ENCODE measurements around the gene PRKX. TPM values are rescaled to one million over a fixed set of nuclear protein-coding genes. Genes with fewer than 3 reads are reported as not detected.
"Not testable (repeated sequence)": the region's sequence is repeated elsewhere in the genome, so short reads cannot be mapped to it uniquely, and the experiment has no call there.

PRKX gene
- total and polyA plus RNA-seq, 2 donors from 2014 or later: 7.7 to 116 TPM

DNA sequence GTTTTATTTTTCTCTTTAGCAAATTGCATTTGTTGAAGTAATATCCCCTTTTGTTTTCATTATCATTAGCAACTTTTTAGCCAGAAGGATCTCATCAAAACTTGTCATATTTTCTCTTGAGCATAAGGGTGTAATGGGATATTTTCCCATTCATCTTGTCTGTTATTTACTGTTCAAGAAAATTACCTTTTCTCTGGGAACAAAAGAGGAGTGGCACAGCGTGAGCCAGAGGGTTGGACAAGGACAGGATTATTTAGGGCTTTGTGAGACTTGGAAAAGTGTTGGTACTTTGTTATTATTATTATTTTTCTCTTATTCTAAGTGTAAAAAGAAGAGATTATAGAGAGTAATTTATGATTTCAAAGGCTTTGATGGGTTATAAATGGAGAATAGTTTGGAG, 135.9 kb downstream of the PRKX start:
- TF ChIP-seq, protein P1, sequence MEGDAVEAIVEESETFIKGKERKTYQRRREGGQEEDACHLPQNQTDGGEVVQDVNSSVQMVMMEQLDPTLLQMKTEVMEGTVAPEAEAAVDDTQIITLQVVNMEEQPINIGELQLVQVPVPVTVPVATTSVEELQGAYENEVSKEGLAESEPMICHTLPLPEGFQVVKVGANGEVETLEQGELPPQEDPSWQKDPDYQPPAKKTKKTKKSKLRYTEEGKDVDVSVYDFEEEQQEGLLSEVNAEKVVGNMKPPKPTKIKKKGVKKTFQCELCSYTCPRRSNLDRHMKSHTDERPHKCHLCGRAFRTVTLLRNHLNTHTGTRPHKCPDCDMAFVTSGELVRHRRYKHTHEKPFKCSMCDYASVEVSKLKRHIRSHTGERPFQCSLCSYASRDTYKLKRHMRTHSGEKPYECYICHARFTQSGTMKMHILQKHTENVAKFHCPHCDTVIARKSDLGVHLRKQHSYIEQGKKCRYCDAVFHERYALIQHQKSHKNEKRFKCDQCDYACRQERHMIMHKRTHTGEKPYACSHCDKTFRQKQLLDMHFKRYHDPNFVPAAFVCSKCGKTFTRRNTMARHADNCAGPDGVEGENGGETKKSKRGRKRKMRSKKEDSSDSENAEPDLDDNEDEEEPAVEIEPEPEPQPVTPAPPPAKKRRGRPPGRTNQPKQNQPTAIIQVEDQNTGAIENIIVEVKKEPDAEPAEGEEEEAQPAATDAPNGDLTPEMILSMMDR (IDR thresholded peaks at IDR 0.05; ENCODE audit: borderline replicate concordance, extremely low read depth, insufficient read depth): no peak
- H3K27me3 ChIP-seq (ENCODE audit: control insufficient read depth, insufficient read depth, low read length): no peaks in the 10 kb centered on the region
- H3K4me1 ChIP-seq (ENCODE audit: control insufficient read depth in 2 of 3, insufficient read depth in 2 of 3, low read depth in 1 of 3, low read length in 3 of 3): no peaks in the 10 kb centered on the region
- intact Hi-C loops (cut with DNase I): no loop called here
- H3K9me3 ChIP-seq (ENCODE audit: control insufficient read depth in 2 of 3, insufficient read depth in 1 of 3, low read length in 3 of 3): no peaks in the 10 kb centered on the region
- H3K27ac ChIP-seq (ENCODE audit: low read depth in 2 of 2, low read length in 2 of 2): no peak overlapping the region
- FAIRE-seq: no peak
- DNase-seq: no peak
- H3K9ac ChIP-seq (ENCODE audit: low read length in 3 of 3): no peak overlapping the region
- H3K36me3 ChIP-seq (ENCODE audit: control insufficient read depth in 2 of 3, insufficient read depth in 3 of 3, low read length in 3 of 3): no peaks in the 10 kb centered on the region
- no peak overlapping the region for H3K4me3 ChIP-seq (ENCODE audit: low read length in 3 of 3)

DNA sequence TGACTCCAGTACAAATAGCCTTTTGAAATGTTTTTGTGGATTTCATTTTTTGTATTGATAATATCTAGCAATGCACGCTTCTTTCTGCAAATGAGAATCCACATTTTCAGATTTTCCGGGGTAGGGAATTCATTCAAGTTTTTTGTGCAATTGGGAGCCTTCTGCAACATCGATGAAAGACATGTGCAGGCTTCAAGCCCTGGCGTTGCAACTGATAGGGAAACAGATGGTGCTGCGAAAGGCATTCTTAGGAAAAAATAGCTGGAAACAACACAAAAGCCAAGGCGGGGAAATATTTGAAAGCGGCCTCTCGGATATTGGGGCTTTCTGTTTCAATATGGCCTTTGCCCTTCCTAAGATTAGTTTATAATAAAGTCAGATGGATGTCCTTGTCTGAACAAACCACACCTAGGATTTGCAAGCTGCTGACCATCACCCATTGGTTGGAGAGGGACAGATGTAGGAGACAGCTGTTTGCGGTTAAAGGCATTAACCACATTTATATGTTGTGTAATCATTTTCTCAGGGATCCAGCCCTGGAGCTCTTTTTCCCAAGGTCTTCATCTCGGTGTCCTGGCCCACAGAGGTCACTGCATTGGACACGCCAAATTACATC, 136.5 kb downstream of the PRKX start:
- Histone ChIP-seq H3K4me1 (ENCODE audit: control insufficient read depth in 2 of 3, insufficient read depth in 2 of 3, low read depth in 1 of 3, low read length in 3 of 3) (no peaks in the 10 kb centered on the region), H3K36me3 (ENCODE audit: control insufficient read depth in 2 of 3, insufficient read depth in 3 of 3, low read length in 3 of 3) (no peaks in the 10 kb centered on the region), H3K9me3 (ENCODE audit: control insufficient read depth in 2 of 3, insufficient read depth in 1 of 3, low read length in 3 of 3) (no peaks in the 10 kb centered on the region), H3K9ac (ENCODE audit: low read length in 3 of 3) (no peak overlapping the region), H3K27ac (ENCODE audit: low read depth in 2 of 2, low read length in 2 of 2) (no peak overlapping the region), H3K27me3 (ENCODE audit: control insufficient read depth, insufficient read depth, low read length) (no peaks in the 10 kb centered on the region), H3K4me3 (ENCODE audit: low read length in 3 of 3) (no peak overlapping the region)
- TF ChIP-seq, protein P1 (IDR thresholded peaks at IDR 0.05; ENCODE audit: borderline replicate concordance, extremely low read depth, insufficient read depth): no peak
- DNase-seq (no peak), FAIRE-seq (no peak)
- intact Hi-C loops (cut with DNase I): no loop called here

DNA sequence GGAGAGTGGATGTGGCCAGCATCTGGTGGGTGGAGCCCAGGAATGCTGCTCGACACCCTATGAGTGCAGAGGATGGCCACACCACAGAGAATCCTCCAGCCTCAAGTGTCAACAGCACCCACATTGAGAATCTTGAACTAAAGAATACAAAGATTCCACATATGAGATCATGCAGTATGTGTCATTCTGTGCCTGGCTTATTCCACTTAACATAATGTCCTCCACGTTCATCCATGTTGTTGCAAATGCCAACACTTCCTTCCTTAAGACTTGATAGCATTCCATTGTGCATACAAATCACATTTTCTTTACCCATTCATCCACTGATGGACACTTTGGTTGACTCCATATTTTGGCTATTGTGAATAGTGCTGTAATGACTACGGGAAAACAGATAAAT, 145.8 kb downstream of the PRKX start:
- H3K4me1 ChIP-seq (ENCODE audit: control insufficient read depth in 2 of 3, insufficient read depth in 2 of 3, low read depth in 1 of 3, low read length in 3 of 3): no peaks in the 10 kb centered on the region
- H3K4me3 ChIP-seq (ENCODE audit: low read length in 3 of 3): no peak overlapping the region
- intact Hi-C loops (cut with DNase I): no loop called here
- no peaks in the 10 kb centered on the region for H3K9me3 ChIP-seq (ENCODE audit: control insufficient read depth in 2 of 3, insufficient read depth in 1 of 3, low read length in 3 of 3)
- DNase-seq: no peak
- FAIRE-seq: no peak
- H3K36me3 ChIP-seq (ENCODE audit: control insufficient read depth in 2 of 3, insufficient read depth in 3 of 3, low read length in 3 of 3): no peaks in the 10 kb centered on the region
- TF ChIP-seq, protein P1 (IDR thresholded peaks at IDR 0.05; ENCODE audit: borderline replicate concordance, extremely low read depth, insufficient read depth): no peak
- H3K27ac ChIP-seq (ENCODE audit: low read depth in 2 of 2, low read length in 2 of 2): no peak overlapping the region
- no peaks in the 10 kb centered on the region for H3K27me3 ChIP-seq (ENCODE audit: control insufficient read depth, insufficient read depth, low read length)
- no peak overlapping the region for H3K9ac ChIP-seq (ENCODE audit: low read length in 3 of 3)

DNA sequence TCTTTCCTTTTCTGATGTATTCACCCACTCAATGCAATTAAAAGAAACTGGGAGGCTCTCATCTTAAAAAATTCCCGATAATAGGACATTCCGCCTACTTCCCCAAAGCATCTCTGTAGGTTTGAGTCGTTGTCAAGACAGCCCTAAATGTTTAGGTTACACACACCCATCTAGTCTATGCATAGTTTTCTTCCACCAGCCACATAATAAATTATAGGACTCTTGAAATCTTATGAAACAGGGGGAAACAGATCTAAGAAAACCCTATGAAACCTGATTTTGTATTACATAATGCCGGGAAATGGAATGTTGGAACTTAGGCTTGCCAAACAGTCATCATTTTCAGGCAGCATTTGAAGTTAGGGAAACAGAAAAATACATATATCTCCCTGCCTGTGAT, 150.0 kb downstream of the PRKX start:
- TF ChIP-seq, protein P1 (IDR thresholded peaks at IDR 0.05; ENCODE audit: borderline replicate concordance, extremely low read depth, insufficient read depth): no peak
- FAIRE-seq (no peak), DNase-seq (no peak)
- H3K27me3 ChIP-seq (ENCODE audit: control insufficient read depth, insufficient read depth, low read length): no peaks in the 10 kb centered on the region
- no peak overlapping the region for H3K27ac ChIP-seq (ENCODE audit: low read depth in 2 of 2, low read length in 2 of 2)
- no peaks in the 10 kb centered on the region for H3K36me3 ChIP-seq (ENCODE audit: control insufficient read depth in 2 of 3, insufficient read depth in 3 of 3, low read length in 3 of 3)
- intact Hi-C loops (cut with DNase I): no loop called here
- H3K9me3 ChIP-seq (ENCODE audit: control insufficient read depth in 2 of 3, insufficient read depth in 1 of 3, low read length in 3 of 3): no peaks in the 10 kb centered on the region
- no peaks in the 10 kb centered on the region for H3K4me1 ChIP-seq (ENCODE audit: control insufficient read depth in 2 of 3, insufficient read depth in 2 of 3, low read depth in 1 of 3, low read length in 3 of 3)
- H3K4me3 ChIP-seq (ENCODE audit: low read length in 3 of 3): no peak overlapping the region
- H3K9ac ChIP-seq (ENCODE audit: low read length in 3 of 3): no peak overlapping the region

DNA sequence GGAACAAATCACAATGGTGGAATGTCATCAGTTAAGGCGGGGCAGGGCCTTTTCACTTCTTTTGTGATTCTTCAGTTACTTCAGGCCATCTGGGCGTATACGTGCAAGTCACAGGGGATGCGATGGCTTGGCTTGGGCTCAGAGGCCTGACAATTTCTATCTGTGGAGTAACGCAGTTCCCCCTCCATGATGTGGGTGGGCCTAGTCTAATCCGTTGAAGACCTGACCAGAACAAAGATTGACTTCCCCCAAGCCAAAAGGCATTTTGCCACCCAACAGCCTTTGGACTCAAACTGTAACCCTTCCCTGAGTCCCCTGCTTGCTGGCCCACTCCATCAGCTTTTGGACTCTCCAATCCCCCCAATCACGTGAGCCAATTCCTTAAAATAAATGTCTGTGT, 153.4 kb downstream of the PRKX start:
- H3K9me3 ChIP-seq (ENCODE audit: control insufficient read depth in 2 of 3, insufficient read depth in 1 of 3, low read length in 3 of 3); H3K4me3 ChIP-seq (ENCODE audit: low read length in 3 of 3); H3K36me3 ChIP-seq (ENCODE audit: control insufficient read depth in 2 of 3, insufficient read depth in 3 of 3, low read length in 3 of 3); H3K9ac ChIP-seq (ENCODE audit: low read length in 3 of 3); intact Hi-C loops (cut with DNase I); DNase-seq; H3K4me1 ChIP-seq (ENCODE audit: control insufficient read depth in 2 of 3, insufficient read depth in 2 of 3, low read depth in 1 of 3, low read length in 3 of 3); FAIRE-seq; H3K27me3 ChIP-seq (ENCODE audit: control insufficient read depth, insufficient read depth, low read length); H3K27ac ChIP-seq (ENCODE audit: low read depth in 2 of 2, low read length in 2 of 2): not testable (repeated sequence)
